Testis (tissue), 3 donors: ENCODE data around the gene HSPA8. TPM values are rescaled to one million over a fixed set of nuclear protein-coding genes. Genes with fewer than 3 reads are reported as not detected.
A peak's percentile ranks its signal among the peaks of the same experiment; 100 is the strongest.
"Not testable (repeated sequence)": the region's sequence is repeated elsewhere in the genome, so short reads cannot be mapped to it uniquely, and the experiment has no call there.

Experiments used
- DNase-seq: peaks from one replicate; pipeline ENCODE4 v3.0.0-alpha.2; 2019
- H3K27ac ChIP-seq, 2 donors: fragments of 200-600 bp; sonication (generic); one replicate each; pipeline ENCODE4 v1.5.1; 2019
- H3K27me3 ChIP-seq: fragments of 200-600 bp; sonication (generic); one replicate; pipeline ENCODE4 v1.5.1; 2019
- H3K36me3 ChIP-seq: fragments of 200-600 bp; sonication (generic); one replicate; pipeline ENCODE4 v1.5.1; 2017; ENCODE audit warnings: low read depth; ENCODE audit errors: missing control alignments
- H3K4me1 ChIP-seq: fragments of 200-600 bp; sonication (generic); one replicate; pipeline ENCODE4 v1.5.1; 2019
- H3K4me3 ChIP-seq, 2 donors: fragments of 200-600 bp; sonication (generic); one replicate each; pipeline ENCODE4 v1.5.1; 2017 to 2019
- H3K9me3 ChIP-seq: fragments of 200-600 bp; sonication (generic); one replicate; pipeline ENCODE4 v1.5.1; 2017
- CTCF ChIP-seq, 3 experiments: fragments of 450-650 bp in 2 of 3; fragments of 200-600 bp in 1 of 3; sonication (generic) in 1 of 3; IDR thresholded peaks; one replicate each; pipeline ENCODE4 v1.5.1; 2016 to 2019; ENCODE audit warnings: antibody characterized with exemption in 3 of 3, mild to moderate bottlenecking in 2 of 3, moderate library complexity in 1 of 3
- POLR2A ChIP-seq: fragments of 450-650 bp; IDR thresholded peaks from one replicate; pipeline ENCODE4 v1.6.1; 2017; ENCODE audit warnings: antibody characterized with exemption, mild to moderate bottlenecking, moderate library complexity
- WGBS, 2 donors: methylation state at CpG; one replicate each; pipeline ENCODE4 v1.1.5; 2018; 5-methylcytosine and 5-hydroxymethylcytosine counted together
- intact Hi-C: fragments of 100-400 bp; cut with DNase I; formaldehyde crosslinking; loops from one replicate; pipeline ENCODE4 v1.15.1; 2023; ENCODE audit warnings: low total_unique reads
- polyA plus RNA-seq: library from polyadenylated mRNA; stranded (reverse); fragments of 350-450 nt; fragmentation: Illumina TruSeq; extraction: RNeasy Lipid Tissue Mini Kit (QIAGEN cat#74804); gene quantifications from one replicate; pipeline ENCODE4 v1.2.3, GENCODE V29; 2014; ENCODE audit warnings: low read depth, low replicate concordance; ENCODE audit not compliant: insufficient read depth
- total RNA-seq, 2 donors: library from RNA; depleted of rRNA; stranded (reverse); fragments of >200 nt; gene quantifications; one replicate each; pipeline ENCODE4 v1.2.3, GENCODE V29; 2016

The HSPA8 gene
- total and polyA plus RNA-seq, 3 donors from 2014 or later, result 863 to 1,106 (median 1,081) TPM

- WGBS, 2 donors, result 92 to 94% methylated on average over 3 of the region's 3 CpGs
- Histone ChIP-seq H3K4me3 (no peak overlapping the region), H3K9me3 (no peaks in the 10 kb centered on the region), H3K27ac (no peak overlapping the region), H3K27me3 (no peaks in the 10 kb centered on the region), H3K36me3 (no peaks in the 10 kb centered on the region), H3K4me1 (no peaks in the 10 kb centered on the region)
- intact Hi-C loops, result no loop called here
- no peak for TF ChIP-seq POLR2A
- TF ChIP-seq CTCF (IDR thresholded peaks at IDR 0.05), result no peak
- DNase-seq, result no peak
Measured at GRCh38 chr11:123093739-123094138, 31.8 kb upstream of the HSPA8 start.

GRCh38 chr11:123091506-123091905, 29.6 kb upstream of the HSPA8 start:
- H3K36me3 ChIP-seq, result no peaks in the 10 kb centered on the region
- no peak for TF ChIP-seq POLR2A
- no peak overlapping the region for H3K4me3 ChIP-seq
- H3K27ac ChIP-seq, result peak overlapping the region; percentile 39 to 50
- H3K9me3 ChIP-seq, result no peaks in the 10 kb centered on the region
- no peaks in the 10 kb centered on the region for H3K4me1 ChIP-seq
- WGBS, 2 donors, result 61 to 66% methylated on average over 6 of the region's 6 CpGs
- DNase-seq, result no peak
- H3K27me3 ChIP-seq, result no peaks in the 10 kb centered on the region
- intact Hi-C loops, result no loop called here

- 89 to 90% methylated on average over 8 of the region's 8 CpGs for WGBS, 2 donors
- H3K27ac ChIP-seq, result peak overlapping the region in 1 of 2 donors; percentile 50
Measured at GRCh38 chr11:123090168-123090567, 28.2 kb upstream of the HSPA8 start.

GRCh38 chr11:123088896-123089295, 27.0 kb upstream of the HSPA8 start:
- H3K27ac ChIP-seq, intact Hi-C loops, H3K4me3 ChIP-seq, H3K27me3 ChIP-seq, H3K36me3 ChIP-seq, DNase-seq, H3K9me3 ChIP-seq, H3K4me1 ChIP-seq: not testable (repeated sequence)
- 87 to 90% methylated on average over 10 of the region's 10 CpGs for WGBS, 2 donors

More at GRCh38 chr11:123090168-123090567, 28.2 kb upstream of the HSPA8 start:
- H3K27me3 ChIP-seq, H3K9me3 ChIP-seq, DNase-seq, H3K4me1 ChIP-seq, H3K4me3 ChIP-seq, intact Hi-C loops, H3K36me3 ChIP-seq: not testable (repeated sequence)

- H3K9me3 ChIP-seq, H3K36me3 ChIP-seq, H3K27ac ChIP-seq, H3K4me3 ChIP-seq, DNase-seq, intact Hi-C loops, H3K4me1 ChIP-seq, H3K27me3 ChIP-seq: not testable (repeated sequence)
- WGBS, 2 donors, result 87 to 94% methylated on average over 5 of the region's 5 CpGs
Measured at GRCh38 chr11:123087657-123088056, 25.7 kb upstream of the HSPA8 start.

- no peaks in the 10 kb centered on the region for H3K27me3 ChIP-seq
- DNase-seq, result no peak
- intact Hi-C loops, result no loop called here
- no peak overlapping the region for H3K4me3 ChIP-seq
- no peak for TF ChIP-seq POLR2A
- TF ChIP-seq CTCF (IDR thresholded peaks at IDR 0.05), result no peak
- no peaks in the 10 kb centered on the region for H3K4me1 ChIP-seq
- H3K9me3 ChIP-seq, result no peaks in the 10 kb centered on the region
- WGBS, 2 donors, result 81 to 87% methylated on average over 1 of the region's 1 CpG
- no peak overlapping the region for H3K27ac ChIP-seq
- no peaks in the 10 kb centered on the region for H3K36me3 ChIP-seq
Measured at GRCh38 chr11:123086305-123086704, 24.4 kb upstream of the HSPA8 start.

- DNase-seq, result no peak
- 91% methylated on average over 5 of the region's 5 CpGs for WGBS, 2 donors
- H3K27ac ChIP-seq, result no peak overlapping the region
Measured at GRCh38 chr11:123085497-123085896, 23.6 kb upstream of the HSPA8 start.

More at GRCh38 chr11:123085497-123085896, 23.6 kb upstream of the HSPA8 start:
- no peak for TF ChIP-seq POLR2A
- no peak for TF ChIP-seq CTCF (IDR thresholded peaks at IDR 0.05)
- H3K9me3 ChIP-seq, result no peaks in the 10 kb centered on the region
- H3K4me3 ChIP-seq, result no peak overlapping the region
- H3K27me3 ChIP-seq, result no peaks in the 10 kb centered on the region
- no peaks in the 10 kb centered on the region for H3K4me1 ChIP-seq
- intact Hi-C loops, result no loop called here
- no peaks in the 10 kb centered on the region for H3K36me3 ChIP-seq
